Endometrial microvascular endothelial cells (primary cell): Measurements from ENCODE around the gene PTGR1. TPM values are rescaled to one million over a fixed set of nuclear protein-coding genes. Genes with fewer than 3 reads are reported as not detected.

Source experiments
- in situ Hi-C: cut with HindIII; loops from 2 replicates; pipeline ENCODE4 v1.10.0; 2017; ENCODE audit warnings: low sequenced_read_pairs, low pct_unique_long_range_greater_than_20kb; ENCODE audit errors: inconsistent ontology term
- total RNA-seq: library from RNA; depleted of rRNA; stranded (reverse); fragments of >200 nt; gene quantifications from one replicate; pipeline ENCODE4 v1.2.3, GENCODE V29; 2015; ENCODE audit errors: inconsistent ontology term

PTGR1 gene
- 54.8 TPM for total RNA-seq

DNA sequence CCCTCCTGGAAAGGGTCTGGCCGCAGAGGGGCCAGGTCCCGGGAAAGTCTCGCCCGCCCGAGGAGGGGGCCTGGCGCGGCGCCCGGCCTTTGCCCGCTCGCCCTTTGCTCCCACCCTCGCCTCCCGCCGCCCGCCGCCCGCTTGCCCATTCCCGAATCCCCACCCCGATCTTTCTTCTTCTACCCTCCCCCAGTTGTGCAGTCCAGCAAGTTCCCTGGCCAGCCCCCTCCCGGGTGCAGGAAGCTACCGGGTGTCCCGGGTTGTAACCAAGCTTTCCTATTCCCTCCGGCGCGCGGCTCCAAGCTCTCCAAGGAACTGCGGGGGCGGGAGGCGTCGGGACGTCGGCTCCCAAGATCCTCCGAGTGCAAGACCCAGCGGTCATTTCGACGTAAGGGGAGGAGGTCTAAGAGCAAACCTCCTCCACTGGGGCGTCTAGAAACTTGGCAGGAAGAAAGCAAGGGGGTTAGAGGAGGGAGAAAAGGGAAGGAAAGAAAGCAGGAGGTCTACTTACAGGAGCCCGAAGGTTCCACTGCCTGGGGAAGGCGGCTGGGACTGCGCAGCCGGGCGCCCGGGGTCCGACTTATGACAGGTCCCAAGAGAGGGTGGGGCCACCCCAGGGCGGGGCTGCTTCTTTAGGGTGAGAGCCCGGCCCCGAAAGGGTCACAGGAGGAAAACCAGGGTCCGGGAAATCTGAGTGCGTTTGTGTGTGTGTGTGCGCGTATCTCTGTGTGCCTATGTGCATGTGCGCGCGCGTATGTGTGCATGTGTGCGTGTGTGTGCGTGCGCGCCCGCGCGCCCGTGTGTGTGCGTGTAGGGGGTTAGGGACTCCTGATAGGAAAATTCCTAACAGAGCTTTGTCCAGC is at the start of gene PTGR1:
PTGR1 (minus strand) TSS at position 556 of the 863 bp plus-strand sequence. CDS start 2,225 bp downstream, outside the sequence.
- in situ Hi-C loops = no loop called here

GRCh38 chr9:111649016-111649415 is 49.6 kb upstream of the PTGR1 start:
- in situ Hi-C loops = no loop called here

DNA sequence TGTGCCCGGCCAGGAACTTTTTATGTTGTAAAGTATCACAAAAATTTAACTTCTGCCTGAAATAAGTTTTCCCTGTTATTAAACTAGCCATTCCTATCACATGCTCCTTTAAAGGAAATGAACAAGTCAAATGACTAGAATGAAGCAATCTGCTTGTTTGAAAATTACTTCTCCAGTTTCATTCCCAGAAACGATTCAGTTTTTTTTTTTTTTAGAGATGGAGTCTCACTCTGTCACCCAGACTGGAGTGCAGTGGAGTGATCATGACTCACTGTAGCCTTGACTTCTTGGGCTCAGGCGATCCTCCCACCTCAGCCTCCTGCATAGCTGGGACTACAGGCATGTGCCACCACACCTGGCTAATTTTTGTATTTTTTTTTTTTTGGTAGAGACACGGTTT is 48.6 kb upstream of the PTGR1 start:
- in situ Hi-C loops = no loop called here

DNA sequence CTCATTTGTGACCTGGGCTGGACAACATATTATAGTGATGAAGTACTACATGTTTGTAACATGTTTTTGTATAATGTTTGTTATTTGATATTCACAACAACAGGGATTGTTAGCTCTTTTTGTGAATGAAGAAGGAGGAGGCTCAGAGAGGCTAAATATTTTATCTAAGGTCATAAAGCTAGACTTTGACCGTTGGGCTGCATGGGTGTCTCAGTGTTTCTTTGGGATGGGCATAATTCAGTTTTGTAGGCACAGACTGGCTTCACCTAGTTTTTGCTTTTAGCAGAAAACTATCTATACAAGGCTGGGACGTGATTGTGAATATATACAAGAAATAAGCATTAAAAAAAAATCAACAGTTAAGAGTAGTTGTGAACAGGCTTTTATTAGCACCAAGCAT is 47.0 kb upstream of the PTGR1 start:
- in situ Hi-C loops = no loop called here

DNA sequence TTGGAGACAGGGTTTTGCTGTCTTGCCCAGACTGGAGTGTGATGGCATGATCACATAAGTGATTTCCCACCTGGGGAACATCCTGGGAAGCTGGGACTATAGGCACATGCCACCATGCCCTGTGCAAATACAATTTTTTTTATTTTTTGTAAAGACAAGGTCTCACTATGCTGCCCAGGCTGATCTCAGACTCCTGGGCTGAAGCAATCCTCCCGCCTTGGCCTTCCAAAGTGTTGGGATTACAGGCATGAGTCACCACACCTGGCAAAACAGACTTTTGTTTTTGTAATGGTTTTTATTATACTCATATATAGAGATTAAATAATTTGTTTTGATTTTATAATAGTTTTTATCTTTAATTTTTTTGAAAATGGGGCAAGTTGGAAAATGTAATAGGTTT is 46.4 kb upstream of the PTGR1 start:
- in situ Hi-C loops = no loop called here

DNA sequence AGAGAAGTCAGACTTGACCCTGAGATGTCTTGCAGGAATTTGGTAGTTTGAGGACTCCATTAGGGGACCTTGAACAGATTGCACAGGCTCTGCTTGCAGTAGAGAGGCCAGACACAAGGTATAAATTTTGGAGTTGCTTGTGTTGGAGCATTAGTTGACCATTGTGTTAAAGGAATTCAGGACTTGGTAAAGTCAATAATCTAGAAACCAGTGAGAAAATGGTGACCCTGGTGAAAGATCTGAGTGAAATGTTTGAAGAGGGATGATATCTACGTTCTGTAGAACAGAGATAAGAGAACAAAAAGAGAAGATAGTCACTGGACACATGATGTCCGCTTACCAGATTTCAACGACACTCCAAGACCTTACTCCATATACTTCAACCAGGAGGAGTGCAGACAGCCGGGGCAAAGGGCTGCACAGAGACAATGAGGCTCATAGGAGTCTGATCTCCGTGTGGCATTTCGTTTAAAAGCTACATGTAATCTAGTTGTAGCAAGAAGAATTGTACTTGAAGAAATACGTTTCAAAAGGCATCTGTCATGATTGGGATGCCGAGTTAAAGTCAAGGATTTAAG is 44.8 kb upstream of the PTGR1 start:
- in situ Hi-C loops = no loop called here

- in situ Hi-C loops = no loop called here
These were observed 38.0 kb upstream of the PTGR1 start for GRCh38 chr9:111637421-111637950.

GRCh38 chr9:111634860-111635259 is 35.4 kb upstream of the PTGR1 start:
- in situ Hi-C loops = no loop called here

DNA sequence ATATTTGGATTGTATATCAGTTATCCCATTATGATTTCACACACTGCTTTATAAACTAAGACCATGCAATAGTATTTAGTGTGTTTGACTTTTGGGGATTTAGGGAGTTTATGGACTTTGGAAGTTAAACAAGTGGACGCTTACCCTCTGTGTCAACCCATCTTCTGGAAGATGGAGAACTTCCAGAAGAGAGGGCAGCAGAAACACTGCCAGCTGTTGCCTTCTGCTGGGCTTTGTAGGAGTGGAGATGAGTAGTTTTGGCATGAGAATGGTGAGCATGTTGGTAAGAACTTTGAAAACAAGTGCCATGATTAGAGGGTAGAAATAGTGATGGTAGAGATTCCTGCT is 33.9 kb upstream of the PTGR1 start:
- in situ Hi-C loops = no loop called here

DNA sequence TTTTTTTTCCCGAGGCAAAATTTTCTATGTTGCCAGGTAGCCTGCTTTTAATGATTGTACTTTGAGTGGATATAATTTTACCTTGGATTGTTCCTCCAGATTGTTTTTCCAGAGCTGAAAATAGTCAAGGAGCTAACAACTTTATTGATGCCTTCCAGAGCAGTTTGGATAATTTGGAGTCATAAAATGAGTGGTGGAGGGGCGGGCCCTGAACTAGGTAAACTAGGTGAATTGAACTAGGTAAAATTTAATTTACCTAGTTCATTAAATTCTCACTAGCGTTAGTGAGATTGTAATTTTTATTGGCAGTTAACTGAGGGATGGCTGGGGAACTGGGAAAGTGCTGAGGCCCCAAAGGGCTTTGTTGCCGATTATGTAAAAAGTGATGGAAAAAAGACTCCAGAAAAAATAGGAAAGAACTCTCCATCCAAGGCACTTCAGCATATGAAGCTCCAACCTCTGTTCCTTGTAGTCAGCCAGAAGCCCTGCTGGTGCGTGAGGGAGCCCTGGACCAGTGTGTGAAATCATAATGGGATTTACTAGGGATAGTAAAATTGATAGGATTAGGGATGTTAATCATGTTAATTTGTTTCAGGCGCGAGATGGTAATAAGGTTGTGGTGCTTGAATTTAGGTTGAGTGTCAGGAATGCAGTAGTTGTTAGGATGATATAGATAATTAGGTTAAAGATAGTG is 33.4 kb upstream of the PTGR1 start:
- in situ Hi-C loops = no loop called here

DNA sequence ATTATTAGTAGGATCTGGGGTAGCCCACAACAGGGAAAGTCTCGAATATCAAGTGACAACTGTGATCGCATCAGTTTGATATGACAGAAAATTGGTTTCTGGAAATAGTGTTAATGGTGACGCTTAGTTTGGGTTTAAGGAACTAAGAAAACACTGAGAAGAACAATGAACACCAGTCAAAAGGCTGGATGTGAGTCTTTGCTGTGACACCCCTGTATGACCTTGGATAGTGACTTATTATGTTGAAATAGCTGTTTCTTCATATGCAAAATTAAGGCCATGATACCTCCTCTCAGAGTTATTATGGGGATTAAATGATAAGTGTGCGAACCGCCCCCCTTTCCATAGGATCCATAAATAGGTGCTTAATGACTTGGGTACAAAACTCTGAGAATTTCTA is 32.6 kb upstream of the PTGR1 start:
- in situ Hi-C loops = no loop called here

- in situ Hi-C loops = no loop called here
These were observed 31.9 kb upstream of the PTGR1 start, which contains the start of gene DNAJC25 for GRCh38 chr9:111631214-111631971. Gene DNAJC25 (plus strand): TSS chr9:111631334. CDS start chr9:111631408, 74 bp downstream.

DNA sequence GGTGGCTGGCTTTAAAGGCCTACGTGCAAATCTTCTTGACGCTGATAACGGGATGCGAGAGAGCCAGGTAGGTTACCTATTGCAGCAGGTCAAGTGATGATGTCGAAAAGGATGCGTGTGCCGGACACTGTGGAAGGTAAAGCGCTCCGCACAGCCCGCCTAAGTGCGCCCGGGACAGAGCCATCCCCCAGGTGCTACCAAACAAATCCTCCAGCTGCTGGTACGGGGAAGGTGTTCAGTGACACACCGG is 31.4 kb upstream of the PTGR1 start:
- in situ Hi-C loops = no loop called here

DNA sequence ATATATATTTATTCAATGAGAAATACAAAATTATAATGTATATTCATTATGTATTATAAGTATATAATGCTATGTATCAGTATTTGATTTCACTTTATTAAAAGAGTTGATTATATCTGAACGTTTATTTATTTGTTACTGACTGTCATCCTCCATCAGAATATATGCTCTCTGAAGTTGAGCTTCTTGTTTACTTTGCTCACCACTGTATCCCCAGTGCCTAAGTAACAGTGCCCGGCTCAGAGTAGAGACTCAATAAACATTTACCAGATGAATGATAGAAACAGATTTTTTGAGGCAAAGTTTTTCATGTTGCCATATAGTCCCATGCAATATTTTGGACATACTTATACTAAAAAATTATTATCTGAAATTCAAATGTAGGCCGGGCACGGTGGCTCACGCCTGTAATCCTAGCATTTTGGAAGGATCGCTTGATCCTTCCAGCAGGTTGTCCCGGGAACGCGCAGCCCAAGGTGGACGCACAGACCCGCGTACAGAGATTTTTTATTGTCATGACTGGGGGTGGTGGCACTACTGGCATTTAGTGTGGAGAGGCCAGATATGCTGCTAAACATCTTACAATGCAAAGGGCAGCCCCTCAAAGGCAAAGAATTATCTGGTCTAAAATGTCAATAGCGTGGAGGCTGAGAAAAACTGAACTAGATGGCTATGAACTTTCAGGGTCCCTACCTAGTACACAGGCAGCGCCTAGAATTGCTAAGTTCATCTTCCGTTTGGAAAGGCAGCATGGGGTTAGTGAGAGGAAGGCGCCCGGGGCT is 30.9 kb upstream of the PTGR1 start:
- in situ Hi-C loops = no loop called here

DNA sequence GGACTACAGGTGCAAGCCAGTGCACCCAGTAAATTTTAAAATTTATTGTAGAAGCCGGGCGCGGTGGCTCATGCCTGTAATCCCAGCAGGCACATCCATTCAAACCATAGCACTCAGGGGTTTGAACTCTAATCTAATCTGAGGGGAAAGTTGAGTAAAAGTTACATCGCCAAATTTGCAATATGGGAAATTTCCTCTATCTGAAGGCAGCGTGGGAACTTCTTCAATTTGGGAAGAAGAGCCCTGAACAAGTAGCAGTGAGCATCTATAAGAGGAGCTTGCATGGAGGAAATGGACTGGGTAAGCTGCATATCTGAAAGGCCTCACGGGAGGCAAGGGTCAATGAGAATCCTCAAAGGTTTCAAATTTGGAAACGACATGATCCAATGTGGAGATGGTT is 29.0 kb upstream of the PTGR1 start:
- in situ Hi-C loops = no loop called here

GRCh38 chr9:111627260-111627963 is 28.0 kb upstream of the PTGR1 start:
- in situ Hi-C loops = no loop called here

GRCh38 chr9:111622626-111623025 is 23.2 kb upstream of the PTGR1 start:
- in situ Hi-C loops = no loop called here

- in situ Hi-C loops = no loop called here
These were observed 22.5 kb upstream of the PTGR1 start for GRCh38 chr9:111621895-111622480.
